ENCODE data around the gene NOD2.

The NOD2 gene

GRCh38 chr16:50671644-50672260 lies 21.7 kb upstream of the NOD2 start:
- peak; percentile 29 for DNase-seq

- DNase-seq, result no peak
Observed at GRCh38 chr16:50673496-50674275, 19.7 kb upstream of the NOD2 start.

DNA sequence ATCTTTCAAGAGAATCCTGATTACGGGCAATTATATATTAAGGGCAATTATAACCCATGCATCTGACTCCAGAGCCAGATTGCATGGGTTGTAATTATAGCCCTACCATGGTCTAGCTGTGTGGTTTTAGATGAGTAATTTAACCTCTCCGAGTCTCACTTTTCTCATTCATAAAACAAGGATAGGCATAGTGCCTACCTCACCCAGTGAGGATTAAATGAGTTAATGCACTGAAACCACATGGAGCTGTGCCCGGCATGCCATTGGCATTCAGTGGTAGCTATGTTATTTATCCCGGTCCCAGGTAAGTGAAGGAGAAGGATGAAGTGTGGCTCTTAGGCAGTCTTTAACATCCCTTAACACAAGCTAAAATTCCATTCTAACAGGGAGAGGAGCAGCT lies 18.6 kb upstream of the NOD2 start:
- DNase-seq, result no peak

DNA sequence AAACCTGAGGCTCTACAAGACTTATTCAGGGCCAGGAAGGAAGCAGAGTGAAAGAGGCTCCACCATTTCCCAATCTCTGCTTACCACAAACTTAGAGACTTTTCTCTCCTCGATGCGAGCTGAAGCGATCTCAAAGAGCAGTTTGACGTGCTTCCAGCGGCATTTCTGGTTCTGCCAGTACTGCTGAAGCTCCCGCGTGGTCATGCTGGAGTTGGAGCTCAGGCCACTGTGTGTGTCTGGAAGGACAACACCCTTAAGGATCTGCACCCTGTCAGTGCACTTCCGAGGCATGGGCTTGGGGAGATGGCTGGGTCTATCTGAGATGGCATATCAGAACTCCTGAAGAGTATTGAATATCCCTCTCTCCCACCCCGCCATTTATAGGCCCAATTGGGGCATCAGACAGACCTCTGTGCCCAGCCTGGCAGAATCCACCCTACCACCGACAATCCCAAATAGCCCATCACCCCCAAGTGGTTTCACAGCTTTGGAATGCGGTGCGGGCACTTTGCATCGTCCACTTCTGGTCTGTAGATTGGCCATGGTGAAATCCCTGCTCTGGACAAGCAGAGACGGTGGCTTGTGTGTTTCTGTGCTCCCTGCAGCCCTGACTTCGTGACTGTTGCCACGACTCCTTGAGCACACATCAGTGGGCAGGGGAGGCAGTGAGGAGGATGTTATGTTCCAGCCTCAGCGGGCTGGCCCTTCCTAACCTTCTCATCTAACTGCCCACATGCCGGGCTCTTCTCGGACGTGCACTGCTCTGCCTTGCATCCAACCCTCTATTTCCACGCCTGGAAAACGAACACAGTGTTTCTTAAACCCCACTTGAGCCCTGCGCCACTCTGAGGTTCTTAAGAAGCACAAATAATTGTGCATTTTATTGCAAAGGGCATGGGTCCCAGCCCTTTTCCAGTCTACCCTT lies 17.5 kb upstream of the NOD2 start:
- no peak for DNase-seq

DNA sequence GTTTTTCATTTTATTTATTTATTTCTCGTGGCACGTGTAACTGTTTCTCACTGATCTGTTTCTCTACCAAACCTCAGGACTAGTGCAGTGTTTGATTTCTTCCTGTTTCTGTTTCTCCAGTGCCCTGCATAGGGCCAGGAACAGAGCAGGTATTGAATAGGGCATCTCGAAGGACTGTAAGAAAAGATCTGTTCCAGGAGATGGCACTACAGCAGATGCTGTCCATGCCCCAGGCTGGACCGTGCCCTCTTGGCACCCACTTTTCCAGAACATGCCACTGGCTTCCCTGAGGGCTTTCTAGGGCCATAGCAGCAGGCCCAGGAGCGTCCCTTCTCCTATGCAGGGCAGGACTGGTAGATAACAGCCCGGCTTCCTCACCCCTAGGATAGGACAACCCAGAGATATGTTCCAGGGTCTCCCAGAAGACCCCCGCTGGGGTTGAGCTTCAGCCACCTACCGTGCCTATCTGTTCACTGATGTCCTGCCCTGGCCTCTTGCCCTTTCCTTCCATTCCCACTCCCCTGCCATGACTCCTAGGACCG lies 16.7 kb upstream of the NOD2 start:
- DNase-seq, result no peak

GRCh38 chr16:50677351-50677750 lies 16.1 kb upstream of the NOD2 start:
- no peak for DNase-seq

GRCh38 chr16:50678531-50678930 lies 14.9 kb upstream of the NOD2 start:
- DNase-seq, result no peak

DNA sequence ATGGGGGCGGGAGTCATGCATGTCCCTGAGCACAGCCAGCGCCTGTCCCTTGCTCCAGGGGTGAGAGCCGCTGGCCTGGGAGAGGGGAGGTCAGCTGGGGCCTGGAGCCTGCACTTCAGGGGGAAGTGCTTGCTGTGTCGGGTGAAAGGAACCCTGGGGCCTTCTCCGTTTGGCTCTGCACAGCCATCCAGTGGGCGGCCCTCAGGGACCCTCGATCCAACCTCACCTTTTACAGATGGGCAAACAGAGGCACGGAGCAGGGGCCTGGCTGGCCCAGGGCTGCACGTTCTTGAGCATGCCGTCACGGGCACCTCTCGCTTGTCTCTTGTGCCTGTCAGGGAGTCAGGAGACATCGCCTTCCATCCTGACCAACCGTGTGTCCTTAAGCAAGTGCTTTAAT lies 14.1 kb upstream of the NOD2 start:
- no peak for DNase-seq

GRCh38 chr16:50679676-50680555 lies 13.5 kb upstream of the NOD2 start:
- DNase-seq, result no peak

- DNase-seq, result no peak
Observed at GRCh38 chr16:50680556-50680893, 12.9 kb upstream of the NOD2 start.

GRCh38 chr16:50681021-50681885 lies 12.2 kb upstream of the NOD2 start, which contains the start of gene SNX20:
TSS of gene SNX20 (minus strand) at chr16:50681312. CDS start at chr16:50677526, 3,786 bp downstream.
- DNase-seq, result no peak

DNA sequence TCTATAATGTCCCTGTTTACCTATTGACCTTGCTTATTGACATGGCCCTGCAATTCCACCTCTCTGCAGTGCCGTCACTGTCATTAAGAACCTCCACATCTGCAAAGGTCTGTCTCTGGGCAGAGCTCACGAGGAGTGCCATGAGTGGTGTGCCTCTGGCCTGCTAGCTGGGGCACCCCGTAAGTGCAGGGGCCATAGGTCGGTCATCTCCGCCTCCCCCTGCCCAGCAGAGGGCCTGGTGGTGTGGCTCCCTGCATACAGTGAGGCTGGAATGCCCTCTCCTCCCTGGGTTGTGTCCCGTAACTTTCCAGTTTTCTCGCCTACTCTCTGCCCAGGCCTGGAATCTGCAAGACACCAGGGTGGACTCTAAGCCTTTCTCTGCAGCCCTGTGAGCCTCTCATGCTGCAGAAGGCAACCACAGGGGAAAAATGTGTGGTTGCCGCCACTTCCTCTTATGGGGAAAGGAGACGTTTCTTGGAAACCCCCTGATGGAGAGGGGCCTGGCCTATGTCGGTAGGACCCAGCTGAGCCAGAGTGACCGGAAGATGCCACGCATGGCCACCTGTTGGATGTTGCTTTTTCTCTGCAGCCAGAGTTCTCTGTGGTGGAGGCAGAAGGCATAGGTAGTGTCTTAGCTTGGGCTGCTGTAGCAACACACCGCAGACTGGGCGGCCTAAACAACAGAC lies 9.6 kb upstream of the NOD2 start:
- no peak for DNase-seq

GRCh38 chr16:50684823-50685461 lies 8.5 kb upstream of the NOD2 start:
- no peak for DNase-seq

DNA sequence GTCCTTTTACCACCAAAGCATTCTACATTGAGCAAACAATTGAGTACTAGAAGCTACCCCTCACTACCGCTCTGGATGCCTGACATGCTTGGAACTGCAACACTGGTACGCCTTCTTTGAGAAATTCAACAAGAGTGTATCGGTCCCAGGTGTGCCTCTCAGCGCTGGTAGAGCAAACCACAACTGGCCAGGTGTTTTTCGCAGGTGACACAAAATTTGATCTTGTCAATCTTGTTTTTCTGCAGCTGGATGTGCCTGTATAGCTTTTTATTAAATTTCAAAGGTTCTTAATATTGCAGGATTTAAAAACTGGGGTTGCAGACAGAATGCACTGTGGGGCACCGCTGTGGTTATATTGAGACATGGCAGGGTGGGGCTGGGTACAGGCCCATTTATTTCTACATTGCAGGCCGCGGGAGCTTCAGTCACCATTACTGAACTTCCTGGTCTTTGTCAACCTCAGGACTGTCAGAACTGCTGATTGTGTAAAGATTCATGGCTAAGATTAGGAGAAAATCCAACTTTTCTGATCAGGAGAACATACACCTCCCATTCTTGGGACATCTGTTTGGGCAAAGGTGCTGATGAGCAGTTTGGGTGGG lies 7.8 kb upstream of the NOD2 start:
- no peak for DNase-seq

DNA sequence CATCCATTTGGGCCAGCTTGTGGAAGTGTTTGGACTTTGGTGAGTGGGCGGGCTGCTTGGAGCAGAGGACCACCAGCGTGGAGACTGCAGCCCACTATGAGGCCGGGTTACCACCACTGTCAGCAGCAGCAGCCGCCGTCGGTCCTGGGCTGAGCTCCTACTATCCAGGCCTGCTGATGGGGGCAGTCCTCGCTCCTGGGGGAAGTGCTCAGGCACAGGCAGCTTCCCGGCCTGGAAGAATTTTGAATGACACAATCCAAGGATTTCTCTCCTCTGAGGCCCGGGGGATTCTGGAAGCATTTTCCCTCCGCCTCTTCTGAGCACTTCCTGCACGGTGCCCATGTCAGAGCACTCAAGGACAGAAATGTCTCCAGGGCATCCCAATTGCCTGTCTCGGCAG lies 5.3 kb upstream of the NOD2 start:
- DNase-seq, result peak; percentile 54

GRCh38 chr16:50688867-50689266 lies 4.5 kb upstream of the NOD2 start:
- no peak for DNase-seq

GRCh38 chr16:50690177-50690576 lies 3.2 kb upstream of the NOD2 start:
- no peak for DNase-seq

- DNase-seq, result no peak
Observed at GRCh38 chr16:50692644-50692998, 785 bp upstream of the NOD2 start.

DNA sequence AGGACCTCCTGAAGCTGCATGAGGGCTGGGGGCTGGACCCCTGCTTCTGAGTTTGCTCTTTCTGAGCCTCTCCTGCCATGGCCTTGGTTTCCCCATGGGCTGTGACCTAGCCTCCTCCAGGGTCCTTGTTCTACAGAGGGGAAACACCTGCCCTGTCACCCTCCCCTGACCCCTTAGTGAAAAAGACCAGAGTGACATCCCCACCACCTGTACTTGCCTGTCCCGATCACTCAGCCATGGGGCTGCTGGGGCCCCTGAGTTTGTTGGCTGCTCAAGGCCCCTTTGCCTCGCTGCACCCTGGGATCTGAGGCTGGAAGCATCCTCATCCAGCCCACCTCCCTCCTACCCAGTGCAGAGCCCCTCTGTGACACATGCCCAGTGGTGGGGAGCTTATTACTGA lies 800 bp downstream of the NOD2 start:
- DNase-seq, result no peak
